ENCODE measurements around the gene SLC22A15. TPM values are rescaled to one million over a fixed set of nuclear protein-coding genes. Genes with fewer than 3 reads are reported as not detected.
A peak's percentile ranks its signal among the peaks of the same experiment; 100 is the strongest.

SLC22A15 gene
- polyA plus RNA-seq, 3 donors, result 3.2 to 33.4 (median 4.5) TPM

DNA sequence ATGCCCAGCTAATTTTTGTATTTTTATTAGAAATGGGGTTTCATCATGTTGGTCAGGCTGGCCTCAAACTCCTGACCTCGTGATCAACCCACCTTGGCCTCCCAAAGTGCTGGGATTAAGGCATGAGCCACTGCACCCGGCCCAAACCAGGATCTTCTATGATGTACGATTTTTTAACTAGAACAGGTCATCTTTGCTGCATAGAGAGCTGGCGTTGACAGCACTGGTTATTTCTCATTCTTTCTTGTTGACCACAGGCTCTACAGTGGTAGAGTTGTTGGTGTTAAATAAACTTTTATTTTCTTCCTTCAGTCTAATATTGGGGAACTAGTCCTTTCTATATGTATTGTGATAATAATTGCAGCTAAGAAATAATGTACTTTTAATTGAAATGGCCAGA, 131.1 kb downstream of the SLC22A15 start:
- Histone ChIP-seq H3K27me3 (ENCODE audit: control insufficient read depth in 2 of 2, insufficient read depth in 2 of 2, low read length in 2 of 2) (no peaks in the 10 kb centered on the region), H3K9ac (ENCODE audit: insufficient read depth, low read length, poor library complexity, severe bottlenecking) (no peak overlapping the region), H3K4me1 (ENCODE audit: control insufficient read depth in 1 of 2, insufficient read depth in 2 of 2, low read length in 2 of 2) (peaks cover 0 to 10% of the 10 kb centered on the region in 2 donors), H2AFZ (ENCODE audit: insufficient read depth, low read depth, low read length, poor library complexity, severe bottlenecking) (no peak overlapping the region), H3K4me3 (replicated peaks in 1 of 3; ENCODE audit: low read depth in 2 of 3, low read length in 3 of 3) (no peak overlapping the region), H3K79me2 (ENCODE audit: insufficient read depth, low read length) (no peaks in the 10 kb centered on the region), H4K20me1 (ENCODE audit: insufficient read depth, low read length) (no peaks in the 10 kb centered on the region), H3K27ac (ENCODE audit: low read depth in 1 of 2, low read length in 2 of 2) (no peak overlapping the region), H3K9me3 (replicated peaks in 1 of 2; ENCODE audit: control insufficient read depth in 1 of 2, insufficient read depth in 1 of 2, low read length in 2 of 2) (no peaks in the 10 kb centered on the region), H3K36me3 (replicated peaks in 1 of 2; ENCODE audit: control insufficient read depth in 1 of 2, insufficient read depth in 2 of 2, low read length in 2 of 2) (no peaks in the 10 kb centered on the region), H3K4me2 (replicated peaks; ENCODE audit: extremely low read depth, low read length, poor library complexity, severe bottlenecking) (no peak overlapping the region)
- TF ChIP-seq CTCF (IDR thresholded peaks at IDR 0.05), result no peak
- Mint-ChIP-seq H3K27me3 (ENCODE audit: low read depth in 3 of 3) (peaks cover 0 to 1% (median 0%) of the 10 kb centered on the region in 3 donors), H3K27ac (no peak overlapping the region), H3K4me1 (peaks cover 9% of the 10 kb centered on the region), H3K9me3 (peaks cover 0 to 2% (median 0%) of the 10 kb centered on the region in 7 donors), H3K4me3 (no peak overlapping the region), H3K36me3 (peaks cover 3% of the 10 kb centered on the region in 2 donors)
- no peak for DNase-seq
- 85% methylated on average over 2 of the region's 4 CpGs for WGBS (ENCODE audit: insufficient coverage)
- intact Hi-C loops (cut with micrococcal nuclease), result no loop called here

DNA sequence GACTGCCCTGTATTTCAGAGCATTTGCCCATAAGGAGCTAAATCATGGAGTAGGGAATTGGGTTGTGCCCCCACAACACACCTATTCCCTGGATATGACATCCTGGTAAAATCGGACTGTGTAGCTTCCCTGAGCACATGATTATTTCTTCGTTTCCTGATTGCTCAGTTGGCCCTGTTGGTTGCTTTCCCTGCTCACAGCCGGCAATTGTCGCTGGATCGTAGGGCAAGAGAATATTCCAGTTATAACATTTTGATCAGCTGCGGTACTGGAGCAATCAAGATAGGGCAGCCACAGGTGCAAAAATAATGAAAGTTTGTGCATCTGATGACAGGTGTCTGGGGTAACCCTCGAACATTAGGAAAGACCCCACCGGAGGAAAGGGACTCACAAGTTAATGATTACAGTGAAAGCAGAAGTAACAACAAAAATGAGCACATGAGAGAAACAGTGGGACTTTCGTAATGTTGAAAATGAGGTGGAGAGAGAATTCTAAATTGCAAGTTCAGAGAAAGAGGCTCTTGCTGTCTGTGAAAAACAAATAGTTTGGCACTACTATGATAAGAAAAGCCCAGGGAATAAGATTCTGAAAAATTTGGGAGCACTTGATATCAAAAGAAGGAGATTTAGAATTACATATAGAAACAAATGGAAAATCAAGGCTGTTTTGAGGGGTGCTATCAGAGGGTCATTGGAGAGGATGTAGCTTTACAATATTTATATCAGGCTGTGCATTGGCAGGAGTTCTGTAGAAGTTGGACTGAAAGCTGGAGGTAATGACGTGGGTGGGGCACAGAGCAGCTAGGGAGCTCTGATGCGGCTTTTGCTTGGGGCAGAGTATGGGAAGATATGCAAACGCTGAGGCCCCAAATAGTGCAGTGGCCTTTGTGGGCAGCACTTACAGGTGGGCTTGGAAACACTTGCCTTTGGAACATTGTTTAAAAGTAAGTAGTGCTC, 134.5 kb downstream of the SLC22A15 start, which contains the start of gene MAB21L3:
Gene MAB21L3, plus strand, starts transcription at position 833 of the 957 bp plus-strand sequence. CDS start 1,217 bp downstream, outside the sequence.
- Mint-ChIP-seq H3K4me3 (peak within 1 kb of the TSS; percentile 1 to 68), H3K27me3 (ENCODE audit: low read depth in 3 of 3) (peaks cover 0 to 1% (median 0%) of the 10 kb centered on the region in 3 donors), H3K36me3 (no peaks in the 10 kb centered on the region), H3K4me1 (peaks cover 9% of the 10 kb centered on the region), H3K9me3 (peaks cover 0 to 2% (median 0%) of the 10 kb centered on the region in 7 donors), H3K27ac (no peak within 1 kb of the TSS)
- no peak within 1 kb of the TSS for H2AFZ ChIP-seq (ENCODE audit: insufficient read depth, low read depth, low read length, poor library complexity, severe bottlenecking)
- H3K4me2 ChIP-seq (replicated peaks; ENCODE audit: extremely low read depth, low read length, poor library complexity, severe bottlenecking), result peak within 1 kb of the TSS; percentile 12
- no peak within 1 kb of the TSS for H3K27ac ChIP-seq (ENCODE audit: low read depth in 1 of 2, low read length in 2 of 2)
- H3K9ac ChIP-seq (ENCODE audit: insufficient read depth, low read length, poor library complexity, severe bottlenecking), result no peak within 1 kb of the TSS
- intact Hi-C loops (cut with micrococcal nuclease), result no loop called here
- no peaks in the 10 kb centered on the region for H3K36me3 ChIP-seq (replicated peaks in 1 of 2; ENCODE audit: control insufficient read depth in 1 of 2, insufficient read depth in 2 of 2, low read length in 2 of 2)
- DNase-seq, result no peak
- H3K27me3 ChIP-seq (ENCODE audit: control insufficient read depth in 2 of 2, insufficient read depth in 2 of 2, low read length in 2 of 2), result no peaks in the 10 kb centered on the region
- no peaks in the 10 kb centered on the region for H3K79me2 ChIP-seq (ENCODE audit: insufficient read depth, low read length)
- no peaks in the 10 kb centered on the region for H3K9me3 ChIP-seq (replicated peaks in 1 of 2; ENCODE audit: control insufficient read depth in 1 of 2, insufficient read depth in 1 of 2, low read length in 2 of 2)
- H4K20me1 ChIP-seq (ENCODE audit: insufficient read depth, low read length), result no peaks in the 10 kb centered on the region
- no peak within 1 kb of the TSS for H3K4me3 ChIP-seq (replicated peaks in 1 of 3; ENCODE audit: low read depth in 2 of 3, low read length in 3 of 3)
- H3K4me1 ChIP-seq (ENCODE audit: control insufficient read depth in 1 of 2, insufficient read depth in 2 of 2, low read length in 2 of 2), result peaks cover 0 to 10% of the 10 kb centered on the region in 2 donors
- TF ChIP-seq CTCF (IDR thresholded peaks at IDR 0.05), result no peak
- 57% methylated on average over 12 of the region's 12 CpGs for WGBS (ENCODE audit: insufficient coverage)
